ENCODE results near the gene CFAP57. TPM values are rescaled to one million over a fixed set of nuclear protein-coding genes. Genes with fewer than 3 reads are reported as not detected.

Gene CFAP57
- total and polyA plus RNA-seq, 2 of the 13 experiments (the other 11 are each of a cell fraction or from before 2014, with no cell fraction given) = 0.01 TPM; not detected in 1

DNA sequence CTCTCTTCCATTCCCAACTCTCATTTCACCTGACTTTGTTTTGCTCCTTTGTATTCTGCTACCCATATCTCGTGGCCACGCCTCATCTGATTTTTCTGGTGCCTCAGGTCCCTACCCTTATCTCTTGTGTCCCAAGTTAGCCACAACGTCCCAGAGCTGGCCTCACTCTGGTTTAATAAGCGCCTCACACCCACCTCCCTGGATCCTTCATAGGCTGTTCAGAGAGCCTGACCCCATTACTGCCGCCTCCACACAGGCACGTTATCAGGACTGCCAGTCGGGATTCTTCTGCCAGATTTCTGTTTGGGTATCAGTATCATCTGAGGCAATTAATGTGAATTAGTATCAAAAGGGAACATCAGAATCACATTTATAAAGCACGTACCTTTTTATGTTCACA is 62.9 kb downstream of the CFAP57 start (continued):
- TF ChIP-seq BCL6 (CRISPR knock-in tag; IDR thresholded peaks at IDR 0.05) (no peak), ZNF670 (CRISPR knock-in tag; IDR thresholded peaks at IDR 0.05; ENCODE audit: borderline replicate concordance) (no peak), NRL (CRISPR knock-in tag; IDR thresholded peaks at IDR 0.05; ENCODE audit: borderline replicate concordance) (no peak), SAFB2 (CRISPR knock-in tag; IDR thresholded peaks at IDR 0.05; ENCODE audit: borderline replicate concordance, low read depth) (no peak), ZNF563 (CRISPR knock-in tag; IDR thresholded peaks at IDR 0.05) (no peak), SMYD3 (CRISPR knock-in tag; IDR thresholded peaks at IDR 0.05) (no peak)
- TF ChIP-seq, protein P1, sequence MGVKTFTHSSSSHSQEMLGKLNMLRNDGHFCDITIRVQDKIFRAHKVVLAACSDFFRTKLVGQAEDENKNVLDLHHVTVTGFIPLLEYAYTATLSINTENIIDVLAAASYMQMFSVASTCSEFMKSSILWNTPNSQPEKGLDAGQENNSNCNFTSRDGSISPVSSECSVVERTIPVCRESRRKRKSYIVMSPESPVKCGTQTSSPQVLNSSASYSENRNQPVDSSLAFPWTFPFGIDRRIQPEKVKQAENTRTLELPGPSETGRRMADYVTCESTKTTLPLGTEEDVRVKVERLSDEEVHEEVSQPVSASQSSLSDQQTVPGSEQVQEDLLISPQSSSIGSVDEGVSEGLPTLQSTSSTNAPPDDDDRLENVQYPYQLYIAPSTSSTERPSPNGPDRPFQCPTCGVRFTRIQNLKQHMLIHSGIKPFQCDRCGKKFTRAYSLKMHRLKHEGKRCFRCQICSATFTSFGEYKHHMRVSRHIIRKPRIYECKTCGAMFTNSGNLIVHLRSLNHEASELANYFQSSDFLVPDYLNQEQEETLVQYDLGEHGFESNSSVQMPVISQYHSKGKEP (CRISPR knock-in tag; IDR thresholded peaks at IDR 0.05) = no peak
- TF ChIP-seq, protein P2, sequence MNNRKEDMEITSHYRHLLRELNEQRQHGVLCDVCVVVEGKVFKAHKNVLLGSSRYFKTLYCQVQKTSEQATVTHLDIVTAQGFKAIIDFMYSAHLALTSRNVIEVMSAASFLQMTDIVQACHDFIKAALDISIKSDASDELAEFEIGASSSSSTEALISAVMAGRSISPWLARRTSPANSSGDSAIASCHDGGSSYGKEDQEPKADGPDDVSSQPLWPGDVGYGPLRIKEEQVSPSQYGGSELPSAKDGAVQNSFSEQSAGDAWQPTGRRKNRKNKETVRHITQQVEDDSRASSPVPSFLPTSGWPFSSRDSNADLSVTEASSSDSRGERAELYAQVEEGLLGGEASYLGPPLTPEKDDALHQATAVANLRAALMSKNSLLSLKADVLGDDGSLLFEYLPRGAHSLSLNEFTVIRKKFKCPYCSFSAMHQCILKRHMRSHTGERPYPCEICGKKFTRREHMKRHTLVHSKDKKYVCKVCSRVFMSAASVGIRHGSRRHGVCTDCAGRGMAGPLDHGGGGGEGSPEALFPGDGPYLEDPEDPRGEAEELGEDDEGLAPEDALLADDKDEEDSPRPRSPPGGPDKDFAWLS (CRISPR knock-in tag; IDR thresholded peaks at IDR 0.05; ENCODE audit: borderline replicate concordance) = no peak

DNA sequence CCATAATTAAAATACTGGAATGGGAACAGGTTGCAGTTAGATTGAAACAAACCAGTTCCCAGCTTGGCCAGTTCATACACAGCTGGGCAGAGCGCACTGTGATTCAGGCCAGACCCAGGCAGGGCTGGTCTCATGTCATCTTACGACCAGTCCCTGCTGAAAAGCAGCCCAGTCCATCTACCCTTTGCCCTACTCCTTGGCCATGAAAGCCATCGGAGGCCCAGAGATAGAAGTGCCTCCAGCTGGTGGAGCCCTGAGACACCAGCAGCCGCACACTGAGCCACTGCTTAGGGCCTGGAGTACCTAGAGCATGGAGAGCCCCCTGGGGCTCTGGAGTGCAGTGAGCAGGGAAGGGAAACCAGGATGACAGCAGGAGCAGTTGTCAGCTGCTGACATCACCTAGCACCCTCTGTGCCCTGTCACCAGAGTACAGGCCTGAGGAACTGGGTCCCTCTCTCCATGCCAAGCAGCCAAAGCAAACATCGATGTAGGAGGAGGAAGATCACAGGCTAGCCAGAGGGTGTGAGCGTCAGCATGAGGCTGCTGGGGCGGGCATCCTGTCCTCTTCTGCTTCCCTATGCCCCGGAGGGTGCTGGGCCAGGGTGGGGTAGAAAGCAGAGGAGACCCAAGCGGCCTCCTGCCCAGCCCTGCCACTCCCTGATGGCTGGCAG is 63.5 kb downstream of the CFAP57 start:
- Histone ChIP-seq H3K4me2 (ENCODE audit: low read depth, low read length) (no peak overlapping the region), H3K4me1 (ENCODE audit: insufficient read depth, low read length) (peaks cover 6% of the 10 kb centered on the region; the same call in 1 of the 2 replicates), H2AFZ (ENCODE audit: low read length) (no peak overlapping the region), H3K9ac (ENCODE audit: insufficient read depth, low read depth, low read length) (no peak overlapping the region), H3K4me3 (replicated peaks in 1 of 3; ENCODE audit: insufficient read depth in 1 of 3, low read depth in 2 of 3, low read length in 3 of 3) (no peak overlapping the region), H3K79me2 (ENCODE audit: insufficient read depth, low read length) (no peaks in the 10 kb centered on the region), H3K27ac (ENCODE audit: extremely low read length, insufficient read depth, low read length) (no peak overlapping the region), H3K27me3 (ENCODE audit: control insufficient read depth in 1 of 2, insufficient read depth in 2 of 2, low read length in 2 of 2) (peaks cover 1 to 32% of the 10 kb centered on the region in 2 experiments; a peak in 3 of 5 replicates), H4K20me1 (ENCODE audit: insufficient read depth, low read length) (no peaks in the 10 kb centered on the region), H3K9me3 (ENCODE audit: low read length) (no peaks in the 10 kb centered on the region), H3K36me3 (replicated peaks in 1 of 2; ENCODE audit: control insufficient read depth in 1 of 2, insufficient read depth in 2 of 2, low read length in 2 of 2) (no peaks in the 10 kb centered on the region)
- ChIA-PET CTCF (ENCODE audit: low intra/inter-chr PET ratio, low total read pairs) (no interaction called here), POLR2A (no interaction called here)
- DNase-seq (ENCODE audit: low spot score) (no peak), ATAC-seq (peak; percentile 11; the same call in 1 of the 3 replicates), FAIRE-seq (no peak)
- 30% methylated on average over 4 of the region's 9 CpGs for WGBS (ENCODE audit: low lambda C conversion rate)
- no peak for TF ChIP-seq EP300 (IDR thresholded peaks at IDR 0.05; ENCODE audit: low read depth in 2 of 2, low read length in 2 of 2)
- TF ChIP-seq EP300 (CRISPR knock-in tag; IDR thresholded peaks at IDR 0.05; ENCODE audit: borderline replicate concordance) = no peak
- TF ChIP-seq ZKSCAN8 (CRISPR knock-in tag; IDR thresholded peaks at IDR 0.05; ENCODE audit: borderline replicate concordance) = no peak
- TF ChIP-seq RARA (CRISPR knock-in tag; IDR thresholded peaks at IDR 0.05) = no peak
- BruUV-seq (replicated peaks) = no TSS peak
- intact Hi-C loops (cut with micrococcal nuclease; ENCODE audit: unreplicated experiment) (loop anchor here (5.0 kb wide), 1 partner anchor 112 kb away; no protein-coding TSS in a partner anchor), in situ Hi-C loops (cut with HindIII; ENCODE audit: extremely low pct_ligation_motif_present, low pct_unique_long_range_greater_than_20kb) (no loop called here)
